Measurements from ENCODE around the gene RIMKLB.
"Not testable (repeated sequence)": the region's sequence is repeated elsewhere in the genome, so short reads cannot be mapped to it uniquely, and the experiment has no call there.

Gene RIMKLB

GRCh38 chr12:8734873-8735381, 37.1 kb downstream of the RIMKLB start:
- no peak for TF ChIP-seq CTCF (IDR thresholded peaks at IDR 0.05)
- Mint-ChIP-seq H3K4me3 (no peak overlapping the region), H3K27me3 (ENCODE audit: low read depth, poor library complexity) (no peaks in the 10 kb centered on the region), H3K36me3 (ENCODE audit: low read depth) (peaks cover 44% of the 10 kb centered on the region), H3K27ac (peak overlapping the region; percentile 59), H3K4me1 (no peaks in the 10 kb centered on the region), H3K9me3 (no peaks in the 10 kb centered on the region)
- DNase-seq = no peak

- H3K4me3 Mint-ChIP-seq = no peak overlapping the region
- TF ChIP-seq CTCF (IDR thresholded peaks at IDR 0.05) = no peak
- DNase-seq = no peak
- peaks cover 12% of the 10 kb centered on the region for H3K4me1 Mint-ChIP-seq
- peaks cover 7% of the 10 kb centered on the region for H3K27me3 Mint-ChIP-seq (ENCODE audit: low read depth, poor library complexity)
- no peaks in the 10 kb centered on the region for H3K9me3 Mint-ChIP-seq
- H3K36me3 Mint-ChIP-seq (ENCODE audit: low read depth) = peaks cover 60% of the 10 kb centered on the region
- peak overlapping the region; percentile 48 for H3K27ac Mint-ChIP-seq
Measured at GRCh38 chr12:8742501-8742900, 44.7 kb downstream of the RIMKLB start.

GRCh38 chr12:8743121-8743520, 45.3 kb downstream of the RIMKLB start:
- H3K27me3 Mint-ChIP-seq (ENCODE audit: low read depth, poor library complexity); DNase-seq; H3K4me3 Mint-ChIP-seq; H3K9me3 Mint-ChIP-seq: not testable (repeated sequence)
- Mint-ChIP-seq H3K27ac (peak overlapping the region; percentile 48), H3K36me3 (ENCODE audit: low read depth) (peaks cover 60% of the 10 kb centered on the region), H3K4me1 (peaks cover 12% of the 10 kb centered on the region)

GRCh38 chr12:8745631-8746030, 47.8 kb downstream of the RIMKLB start:
- H3K27me3 Mint-ChIP-seq (ENCODE audit: low read depth, poor library complexity) = not testable (repeated sequence)
- H3K27ac Mint-ChIP-seq = peak overlapping the region; percentile 47

GRCh38 chr12:8746046-8746445, 48.3 kb downstream of the RIMKLB start:
- Mint-ChIP-seq H3K36me3 (ENCODE audit: low read depth) (peaks cover 51% of the 10 kb centered on the region), H3K27me3 (ENCODE audit: low read depth, poor library complexity) (peaks cover 7% of the 10 kb centered on the region), H3K9me3 (no peaks in the 10 kb centered on the region), H3K4me1 (peaks cover 12% of the 10 kb centered on the region), H3K27ac (peak overlapping the region; percentile 47), H3K4me3 (no peak overlapping the region)
- TF ChIP-seq CTCF (IDR thresholded peaks at IDR 0.05) = no peak
- no peak for DNase-seq

More at GRCh38 chr12:8745631-8746030, 47.8 kb downstream of the RIMKLB start:
- H3K4me3 Mint-ChIP-seq, DNase-seq, H3K9me3 Mint-ChIP-seq: not testable (repeated sequence)
- Mint-ChIP-seq H3K4me1 (peaks cover 12% of the 10 kb centered on the region), H3K36me3 (ENCODE audit: low read depth) (peaks cover 47% of the 10 kb centered on the region)

GRCh38 chr12:8760076-8760475, 62.3 kb downstream of the RIMKLB start:
- H3K27me3 Mint-ChIP-seq (ENCODE audit: low read depth, poor library complexity); DNase-seq; H3K4me3 Mint-ChIP-seq; H3K9me3 Mint-ChIP-seq; H3K4me1 Mint-ChIP-seq; H3K27ac Mint-ChIP-seq: not testable (repeated sequence)
- peaks cover 74% of the 10 kb centered on the region for H3K36me3 Mint-ChIP-seq (ENCODE audit: low read depth)

- H3K4me1 Mint-ChIP-seq; H3K9me3 Mint-ChIP-seq; H3K27me3 Mint-ChIP-seq (ENCODE audit: low read depth, poor library complexity); H3K4me3 Mint-ChIP-seq; DNase-seq: not testable (repeated sequence)
- Mint-ChIP-seq H3K36me3 (ENCODE audit: low read depth) (peaks cover 69% of the 10 kb centered on the region), H3K27ac (peak overlapping the region; percentile 76)
Measured at GRCh38 chr12:8762701-8763100, 64.9 kb downstream of the RIMKLB start.

- H3K4me1 Mint-ChIP-seq; DNase-seq; H3K4me3 Mint-ChIP-seq; H3K27ac Mint-ChIP-seq; H3K27me3 Mint-ChIP-seq (ENCODE audit: low read depth, poor library complexity); H3K9me3 Mint-ChIP-seq: not testable (repeated sequence)
- H3K36me3 Mint-ChIP-seq (ENCODE audit: low read depth) = peaks cover 43% of the 10 kb centered on the region
Measured at GRCh38 chr12:8766121-8766520, 68.3 kb downstream of the RIMKLB start.

Measured in nephron progenitor cell (in vitro differentiated cells).